ENCODE measurements around the gene ELAVL2.

Gene ELAVL2

DNA sequence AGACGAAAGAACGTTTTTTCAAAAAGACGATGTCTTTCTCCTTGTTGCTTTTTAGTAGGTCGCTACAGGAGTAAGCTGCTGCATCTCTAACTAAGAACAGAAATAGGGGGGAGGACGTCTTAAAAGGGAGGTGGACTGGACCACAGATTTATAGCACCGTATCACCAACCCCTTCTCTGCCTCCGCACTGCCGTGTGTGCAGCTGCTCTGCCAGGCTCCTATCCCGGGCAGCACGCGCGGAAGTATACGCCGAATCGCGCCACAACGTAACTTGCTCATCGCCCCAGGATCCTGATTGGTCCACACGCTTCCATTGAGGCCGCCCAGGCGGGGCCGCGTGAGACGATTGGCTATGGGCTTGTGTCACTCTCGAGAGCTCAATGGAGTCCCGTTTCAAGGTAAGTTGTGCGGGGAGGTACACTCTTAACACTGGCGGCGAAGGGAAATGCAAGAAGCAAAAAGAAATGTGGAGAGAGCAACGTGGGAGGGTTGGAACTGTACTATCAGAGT is at the start of gene ELAVL2:
Gene ELAVL2, minus strand, starts transcription at position 121 of the 510 bp plus-strand sequence. CDS start 64,006 bp downstream, outside the sequence.
- no peak for DNase-seq

DNA sequence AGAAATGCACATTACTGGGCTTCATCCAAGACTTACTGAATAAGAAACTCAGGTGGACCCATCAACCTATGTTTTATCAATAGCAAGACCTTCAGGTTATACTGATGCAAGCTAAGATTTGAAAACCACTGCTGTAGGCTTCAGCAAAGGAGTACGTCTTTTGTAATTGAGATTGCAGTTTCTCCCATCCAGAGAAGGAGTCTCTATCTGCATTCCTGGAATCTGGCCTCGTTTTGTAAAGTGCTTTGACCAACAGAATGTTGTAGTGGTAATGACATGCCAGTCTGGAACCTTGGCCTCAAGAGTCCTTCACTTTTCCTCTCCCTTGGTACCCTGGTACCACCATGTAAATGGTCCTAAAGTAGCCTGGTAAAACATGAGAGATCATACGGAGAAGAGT is 32.2 kb upstream of the ELAVL2 start:
- no peak for DNase-seq

GRCh38 chr9:23855873-23856604 is 30.0 kb upstream of the ELAVL2 start:
- no peak for DNase-seq

DNA sequence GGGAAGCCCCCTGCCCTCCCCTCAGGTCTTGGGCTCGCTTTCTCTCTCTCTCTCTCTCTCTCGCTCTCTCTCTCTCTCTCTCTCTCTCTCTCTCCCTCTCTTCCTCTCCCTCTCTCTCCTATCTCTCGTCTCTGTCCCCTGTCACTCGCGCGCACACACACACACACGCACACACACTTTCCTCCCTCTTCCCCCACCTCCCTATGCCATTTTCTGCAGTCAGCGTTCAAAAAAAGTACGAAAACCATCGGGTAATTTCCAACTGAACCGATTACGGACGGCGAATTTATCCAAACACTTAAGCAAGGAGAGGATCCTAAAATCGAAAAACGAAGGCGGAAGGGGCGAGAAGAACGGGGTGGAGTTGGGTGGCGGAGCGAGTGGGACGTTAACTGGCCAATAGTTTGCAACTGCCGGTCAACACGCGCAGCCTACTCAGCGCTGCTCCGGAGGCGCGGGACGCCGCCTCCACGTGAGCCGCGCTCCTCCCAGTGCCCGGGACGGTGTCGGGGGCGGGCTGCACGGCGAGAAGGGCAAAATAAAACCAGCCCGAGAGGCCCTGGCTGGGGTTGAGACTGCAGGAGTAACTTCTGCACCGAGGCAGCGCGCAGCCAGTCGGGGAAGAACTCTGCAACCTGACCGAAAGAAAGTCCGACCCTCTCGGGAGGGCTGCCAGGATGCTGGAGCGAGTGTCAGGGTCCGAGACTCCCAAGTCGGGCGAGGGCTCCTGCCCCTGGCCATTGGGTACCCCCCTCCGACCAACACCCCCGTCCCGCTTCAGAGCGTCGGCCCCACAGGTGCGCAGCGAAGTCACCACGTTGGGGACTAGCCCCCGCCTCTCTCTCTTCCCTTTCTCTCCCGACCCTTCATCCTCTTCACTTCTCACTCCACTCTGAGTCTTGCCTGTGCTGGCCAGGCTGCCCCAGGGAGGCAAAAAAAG is 24.9 kb upstream of the ELAVL2 start:
- DNase-seq, result no peak

DNA sequence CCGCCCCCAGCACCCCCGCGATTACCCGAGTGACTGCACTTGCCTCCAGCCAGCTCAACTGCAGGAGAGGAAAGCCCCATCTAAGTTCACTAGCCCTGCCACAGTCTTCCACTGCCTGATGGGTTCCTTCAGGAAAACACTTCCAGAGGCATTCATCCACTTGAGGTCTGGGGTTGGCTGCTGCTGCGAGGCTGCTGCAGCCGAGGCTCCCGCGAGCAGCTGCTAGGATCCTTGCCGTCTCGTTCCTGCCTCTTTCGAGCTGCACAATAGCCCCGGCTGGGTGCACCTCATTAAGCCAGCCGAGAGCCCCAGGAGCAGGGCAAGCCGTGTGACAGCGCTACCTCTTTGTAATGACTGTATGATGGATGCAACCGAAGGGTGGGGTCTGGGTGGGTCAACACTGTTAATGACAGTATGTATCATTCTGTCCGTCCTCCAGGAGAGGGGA is 24.2 kb upstream of the ELAVL2 start:
- DNase-seq, result no peak

GRCh38 chr9:23849379-23850035 is 23.5 kb upstream of the ELAVL2 start:
- DNase-seq, result no peak

- peak in 1 of 2 experiments; percentile 6 for DNase-seq
Observed at GRCh38 chr9:23842565-23843129, 16.6 kb upstream of the ELAVL2 start.

DNA sequence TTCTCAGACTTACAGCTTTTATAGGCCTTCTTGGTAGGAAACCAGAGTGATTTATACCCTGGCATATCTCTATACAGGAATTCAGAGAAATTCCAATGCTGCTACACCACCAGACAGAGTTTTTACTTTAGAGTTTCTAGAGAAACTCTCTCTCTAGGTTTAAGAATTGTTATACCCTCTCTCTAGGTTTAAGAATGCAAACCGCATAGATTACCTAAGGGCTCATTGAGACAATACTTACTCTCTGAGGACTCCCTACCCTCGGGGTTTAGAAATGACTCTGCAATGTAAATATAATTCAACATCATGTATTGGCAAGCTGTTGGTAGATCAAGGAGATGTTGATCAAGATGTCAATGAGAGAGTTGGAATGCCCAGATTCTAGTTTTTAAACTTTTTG is 15.3 kb upstream of the ELAVL2 start:
- no peak for DNase-seq

- DNase-seq, result no peak
Observed at GRCh38 chr9:23837038-23837437, 11.0 kb upstream of the ELAVL2 start.

GRCh38 chr9:23830929-23831730 is 5.1 kb upstream of the ELAVL2 start:
- DNase-seq, result no peak

DNA sequence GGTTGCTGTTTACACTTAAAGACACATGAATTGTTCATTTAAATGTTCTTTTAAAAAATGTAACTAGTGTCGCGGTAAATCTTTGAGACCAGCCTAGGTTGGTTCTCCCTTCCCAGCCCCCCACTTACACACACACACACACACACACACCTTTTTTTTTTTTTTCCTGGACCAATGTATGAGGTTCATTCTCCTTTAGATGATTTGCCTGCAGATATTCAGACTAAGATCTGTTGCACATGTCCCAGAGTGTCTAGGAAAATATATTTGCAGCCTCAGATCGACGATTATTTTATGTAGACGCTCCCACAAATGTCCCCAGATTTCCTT is 4.4 kb upstream of the ELAVL2 start:
- no peak for DNase-seq

GRCh38 chr9:23829580-23830475 is 3.8 kb upstream of the ELAVL2 start:
- DNase-seq, result peak in 1 of 2 experiments; percentile 23

DNA sequence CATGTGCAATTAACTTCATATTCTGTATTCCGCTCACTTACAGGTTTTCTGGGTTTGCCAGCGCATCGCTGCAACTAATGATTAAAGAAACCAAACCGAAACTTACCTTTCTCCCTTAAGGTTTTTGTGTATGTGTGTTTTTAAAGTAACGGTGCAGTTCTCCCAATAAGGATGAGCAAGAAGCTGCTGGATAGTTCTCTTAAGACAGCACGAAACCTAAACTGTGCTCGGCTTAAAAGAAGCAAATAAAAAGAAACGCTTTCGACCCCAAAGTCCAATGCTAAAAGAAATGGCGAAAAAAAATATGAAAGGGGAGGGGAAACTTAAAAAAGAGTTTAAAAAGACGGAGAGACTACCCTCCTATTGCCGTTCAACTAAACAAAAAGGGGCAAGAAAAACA is 340 bp downstream of the ELAVL2 start:
- no peak for DNase-seq

DNA sequence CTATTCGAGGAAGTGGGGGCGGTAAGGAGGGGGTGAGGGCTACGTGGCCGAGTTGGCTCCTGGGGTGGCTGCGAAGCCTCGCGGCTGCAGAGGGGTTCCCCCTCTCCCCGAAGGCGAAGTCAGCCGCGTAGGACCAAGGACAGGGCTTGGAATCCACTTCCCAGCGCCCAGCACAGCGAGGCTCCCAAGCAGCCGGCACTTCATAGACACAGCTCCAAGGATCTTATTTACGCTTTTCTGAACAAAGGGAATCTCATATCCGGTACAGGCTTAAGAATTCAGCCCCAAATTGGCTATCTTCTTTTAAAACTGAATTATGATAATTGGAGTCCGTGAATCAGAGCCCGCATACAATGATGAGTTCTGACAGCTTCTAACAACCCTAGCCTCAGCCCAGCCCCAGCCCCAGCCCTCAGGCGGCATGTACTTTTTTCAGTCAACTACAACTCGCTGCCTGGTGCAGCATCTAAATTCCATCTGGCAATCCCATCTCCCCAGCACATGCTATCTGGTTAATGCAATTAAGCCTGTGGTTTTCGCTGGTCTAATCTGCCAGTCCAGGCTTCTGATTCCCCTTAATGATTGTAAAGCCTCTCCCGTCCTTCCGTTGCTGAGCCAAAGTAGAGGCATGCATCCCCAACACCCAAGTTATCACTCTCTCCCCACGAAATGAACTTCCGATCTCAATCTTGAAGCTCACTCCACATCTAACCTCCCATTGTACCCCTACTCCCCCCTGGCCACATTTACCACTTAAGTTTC is 1.0 kb downstream of the ELAVL2 start:
- no peak for DNase-seq

DNA sequence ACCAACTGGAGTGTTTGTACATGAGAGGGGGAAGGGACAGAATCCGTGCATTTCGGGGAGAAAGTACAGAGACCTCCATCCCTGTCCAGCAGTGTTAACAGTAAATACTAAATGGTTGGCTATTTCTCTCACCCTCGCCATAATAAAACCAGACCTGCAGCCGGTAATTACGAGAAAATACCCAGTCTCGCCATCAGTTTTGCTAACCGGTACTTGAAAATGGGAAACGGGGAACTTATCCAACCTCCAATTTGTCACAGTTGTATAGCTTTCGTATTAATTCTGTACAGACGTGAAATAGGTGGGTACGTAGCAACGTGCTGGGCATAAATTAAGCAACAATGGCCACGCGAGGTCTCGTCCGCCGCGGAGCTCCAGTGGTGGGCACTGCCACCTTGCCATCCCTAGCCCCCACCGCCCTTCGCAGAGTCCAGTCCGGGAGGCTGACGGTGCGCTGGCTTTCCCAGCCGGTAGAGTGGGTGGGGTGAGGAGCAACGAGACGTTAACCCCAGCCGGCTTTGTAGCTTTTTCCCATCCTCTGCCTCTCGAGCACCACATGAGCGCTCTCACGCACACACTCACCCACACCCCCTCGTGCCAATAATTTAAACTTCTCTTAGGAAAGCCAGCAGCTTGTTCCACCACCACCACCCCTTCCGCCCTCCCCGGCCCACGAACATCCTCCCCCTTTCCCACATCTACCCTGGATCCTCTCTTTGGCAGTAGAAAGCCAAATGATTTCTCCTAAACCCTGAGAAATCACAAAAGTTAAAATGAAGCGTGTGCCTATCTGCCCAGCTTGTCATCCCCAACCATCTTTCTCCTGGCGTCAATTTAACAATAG is 1.8 kb downstream of the ELAVL2 start:
- no peak for DNase-seq

- no peak for DNase-seq
Observed at GRCh38 chr9:23823269-23823668, 2.8 kb downstream of the ELAVL2 start.

DNA sequence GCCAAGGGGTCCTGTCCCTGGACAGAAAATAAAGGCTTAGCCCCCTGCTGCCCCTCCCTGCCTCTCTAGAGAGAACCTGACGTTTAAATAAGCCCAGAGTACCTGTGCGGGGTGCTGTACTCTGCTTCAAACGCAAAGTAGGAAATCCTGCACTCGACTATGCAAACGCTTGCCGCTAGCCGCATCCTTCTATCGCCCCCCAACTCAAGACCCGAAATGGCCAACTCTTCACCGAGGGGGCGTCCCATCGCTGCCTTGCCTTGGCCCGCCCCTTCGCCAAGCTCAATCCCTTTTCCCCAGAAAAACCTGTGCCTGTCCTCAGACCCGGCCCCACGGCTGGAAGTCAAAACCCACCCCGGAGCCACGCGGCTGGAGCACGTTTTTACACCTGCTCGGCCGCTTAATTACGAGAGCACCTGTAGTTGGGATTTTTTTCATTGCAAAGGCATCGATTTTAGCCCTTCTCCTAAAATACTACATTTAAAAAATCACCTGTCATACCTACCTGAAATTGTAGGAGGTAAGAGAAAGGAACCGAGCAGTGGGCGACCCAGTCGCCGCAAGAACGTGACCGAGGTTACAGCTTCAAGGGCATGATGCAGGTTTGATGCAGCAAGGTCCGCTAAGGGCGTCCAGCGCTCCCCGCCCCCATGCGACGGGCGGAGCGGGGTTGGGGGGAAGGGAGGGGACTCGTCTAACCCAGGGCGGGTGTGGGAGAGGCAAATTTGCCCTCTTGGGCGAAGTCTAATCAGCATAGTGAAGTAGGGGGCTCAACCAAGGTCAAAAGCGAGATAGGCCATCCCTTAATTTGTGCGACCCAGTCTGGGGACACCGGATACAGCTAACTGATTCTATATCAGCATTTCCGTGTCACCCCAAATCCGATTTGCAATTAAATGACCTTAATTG is 3.5 kb downstream of the ELAVL2 start:
- DNase-seq, result no peak

Data from Kasumi-1 (cell line).